Liver (tissue), 9 donors: ENCODE results near the gene SDC1. TPM values are rescaled to one million over a fixed set of nuclear protein-coding genes. Genes with fewer than 3 reads are reported as not detected.

Experiments used
- DNase-seq: peaks from one replicate; pipeline ENCODE4 v3.0.0-alpha.2; 2017; ENCODE audit warnings: low spot score
- H3K27ac ChIP-seq, 2 donors: one replicate each; pipeline ENCODE4 v1.7.0; 2013; ENCODE audit warnings: inconsistent platforms in 2 of 2, low read length in 2 of 2, control low read depth in 1 of 2, low read depth in 1 of 2, mild to moderate bottlenecking in 1 of 2
- H3K27me3 ChIP-seq, 4 donors: one replicate each; pipeline versions ENCODE4 v1.6.1 to v1.7.0; 2013; ENCODE audit warnings: low read length in 3 of 4, inconsistent platforms in 1 of 4, mild to moderate bottlenecking in 1 of 4, moderate library complexity in 1 of 4; ENCODE audit not compliant: control insufficient read depth in 4 of 4, insufficient read depth in 4 of 4
- H3K36me3 ChIP-seq, 4 donors: one replicate each; pipeline versions ENCODE4 v1.6.1 to v1.7.0; 2013; ENCODE audit warnings: low read length in 3 of 4, mild to moderate bottlenecking in 3 of 4, low read depth in 1 of 4, moderate library complexity in 1 of 4; ENCODE audit not compliant: control insufficient read depth in 4 of 4, insufficient read depth in 3 of 4
- H3K4me1 ChIP-seq, 4 donors: one replicate each; pipeline versions ENCODE4 v1.6.1 to v1.7.0; 2013; ENCODE audit warnings: low read length in 3 of 4, mild to moderate bottlenecking in 3 of 4, moderate library complexity in 1 of 4; ENCODE audit not compliant: control insufficient read depth in 4 of 4, insufficient read depth in 4 of 4
- H3K4me3 ChIP-seq, 3 donors: one replicate each; pipeline versions ENCODE4 v1.6.1 to v1.7.0; 2013; ENCODE audit warnings: low read length in 3 of 3, control low read depth in 1 of 3, low read depth in 1 of 3, mild to moderate bottlenecking in 1 of 3
- H3K9ac ChIP-seq, 2 donors: one replicate each; pipeline ENCODE4 v1.7.0; 2013; ENCODE audit warnings: low read length in 2 of 2, mild to moderate bottlenecking in 2 of 2, moderate library complexity in 2 of 2, control low read depth in 1 of 2, low read depth in 1 of 2
- H3K9me3 ChIP-seq, 4 donors: one replicate each; pipeline versions ENCODE4 v1.6.1 to v1.7.0; 2013; ENCODE audit warnings: low read length in 3 of 4; ENCODE audit not compliant: control insufficient read depth in 4 of 4
- EGR1 ChIP-seq, 2 donors: IDR thresholded peaks; 2 replicates each; pipeline ENCODE4 v1.6.1; 2016 to 2018; ENCODE audit warnings: antibody characterized with exemption in 2 of 2, low read depth in 2 of 2
- FOXA1 ChIP-seq: IDR thresholded peaks from 2 replicates; pipeline ENCODE4 v1.6.1; 2016; ENCODE audit warnings: antibody characterized with exemption
- FOXA2 ChIP-seq: IDR thresholded peaks from 2 replicates; pipeline ENCODE4 v1.6.1; 2016; ENCODE audit warnings: antibody characterized with exemption
- GABPA ChIP-seq, 2 donors: IDR thresholded peaks in 1 of 2; conservative IDR thresholded peaks in 1 of 2; 2 replicates each; pipeline ENCODE4 v1.6.1; 2016; ENCODE audit warnings: antibody characterized with exemption in 2 of 2, mild to moderate bottlenecking in 1 of 2, moderate library complexity in 1 of 2
- HNF4A ChIP-seq, 2 donors: conservative IDR thresholded peaks; 2 replicates each; pipeline ENCODE4 v1.6.1; 2016; ENCODE audit warnings: antibody characterized with exemption in 2 of 2, mild to moderate bottlenecking in 2 of 2
- HNF4G ChIP-seq: IDR thresholded peaks from 2 replicates; pipeline ENCODE4 v1.6.1; 2016; ENCODE audit warnings: antibody characterized with exemption
- JUND ChIP-seq, 2 donors: IDR thresholded peaks; 2 replicates each; pipeline ENCODE4 v1.6.1; 2016; ENCODE audit warnings: antibody characterized with exemption in 2 of 2
- NR2F2 ChIP-seq: IDR thresholded peaks from 2 replicates; pipeline ENCODE4 v1.6.1; 2016; ENCODE audit warnings: antibody characterized with exemption
- RAD21 ChIP-seq, 2 donors: IDR thresholded peaks; 2 replicates each; pipeline ENCODE4 v1.6.1; 2016; ENCODE audit warnings: antibody characterized with exemption in 2 of 2, mild to moderate bottlenecking in 2 of 2
- RXRA ChIP-seq, 2 donors: IDR thresholded peaks; 2 replicates each; pipeline ENCODE4 v1.6.1; 2017 to 2018; ENCODE audit warnings: antibody characterized with exemption in 2 of 2, mild to moderate bottlenecking in 1 of 2
- SP1 ChIP-seq: IDR thresholded peaks from 2 replicates; pipeline ENCODE4 v1.6.1; 2018; ENCODE audit warnings: antibody characterized with exemption, mild to moderate bottlenecking
- TAF1 ChIP-seq: conservative IDR thresholded peaks from 2 replicates; pipeline ENCODE4 v1.6.1; 2016; ENCODE audit warnings: antibody characterized with exemption, mild to moderate bottlenecking
- YY1 ChIP-seq: IDR thresholded peaks from 2 replicates; pipeline ENCODE4 v1.6.1; 2016; ENCODE audit warnings: antibody characterized with exemption, mild to moderate bottlenecking
- WGBS: extraction: QIAGEN DNeasy Blood & Tissue Kit; methylation state at CpG from one replicate; pipeline ENCODE4 v1.1.7; 2013; 5-methylcytosine and 5-hydroxymethylcytosine counted together
- polyA plus RNA-seq, 2 donors: library from polyadenylated mRNA; stranded (reverse) in 1 of 2; unstranded in 1 of 2; fragments of 200-250 nt in 1 of 2; fragments of >200 nt in 1 of 2; fragmentation: Nextera tagmentation in 1 of 2; extraction: Ambion mirVana in 1 of 2; gene quantifications; one replicate each; pipeline versions ENCODE4 v1.2.1 to v1.2.3, GENCODE V29; 2013 to 2015
- total RNA-seq, 2 donors: library from RNA; depleted of rRNA; stranded (reverse); fragments of >200 nt; gene quantifications; one replicate each; pipeline ENCODE4 v1.2.3, GENCODE V29; 2014
- TF ChIP-seq, protein P1 (sequence below): IDR thresholded peaks from 2 replicates; pipeline ENCODE4 v1.6.1; 2016; ENCODE audit warnings: antibody characterized with exemption, mild to moderate bottlenecking
- TF ChIP-seq, protein P2 (sequence below): IDR thresholded peaks from 2 replicates; pipeline ENCODE4 v1.6.1; 2016; ENCODE audit warnings: antibody characterized with exemption
- TF ChIP-seq, protein P3 (sequence below): IDR thresholded peaks from 2 replicates; pipeline ENCODE4 v1.6.1; 2016; ENCODE audit warnings: antibody characterized with exemption
- TF ChIP-seq, protein P4 (sequence below): IDR thresholded peaks from 2 replicates; pipeline ENCODE4 v1.6.1; 2016; ENCODE audit warnings: antibody characterized with exemption
- TF ChIP-seq, protein P5 (sequence below): fragments of 150-350 bp; IDR thresholded peaks from 2 replicates; pipeline ENCODE4 v1.5.1; 2017; ENCODE audit warnings: improper control_type of control experiment, low read depth, low read length; ENCODE audit not compliant: missing input control
- donor health status: healthy.
- donor health status: healthy.
- donor health status: healthy.
- donor health status: healthy.
- donor health status: healthy.

The SDC1 gene
- total and polyA plus RNA-seq, 4 donors, result 99.6 to 363 (median 196) TPM

DNA sequence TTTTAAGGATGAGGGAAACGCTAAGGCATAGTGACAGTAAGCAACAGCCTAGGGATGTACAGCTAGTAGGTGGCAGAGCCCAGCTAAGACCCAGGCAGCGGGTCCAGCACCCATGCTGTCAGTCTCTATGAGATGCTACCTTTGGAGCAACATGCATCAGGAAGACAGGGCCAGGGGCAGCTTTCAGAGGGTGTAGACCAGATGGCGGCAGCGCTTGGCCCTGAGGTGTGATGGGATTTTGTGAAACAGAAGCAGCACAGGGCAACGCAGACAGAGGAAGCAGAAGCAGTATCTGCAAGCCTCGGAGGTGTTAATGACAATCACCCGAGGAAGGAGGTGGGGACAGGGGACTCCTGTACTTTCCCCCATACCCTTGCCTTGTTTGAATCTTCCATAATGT lies 43.2 kb downstream of the SDC1 start:
- Histone ChIP-seq H3K4me3 (no peak overlapping the region), H3K9me3 (no peaks in the 10 kb centered on the region), H3K27me3 (no peaks in the 10 kb centered on the region), H3K27ac (peak overlapping the region in 1 of 2 donors; percentile 69), H3K9ac (no peak overlapping the region), H3K36me3 (no peaks in the 10 kb centered on the region), H3K4me1 (peaks cover 43 to 87% (median 72%) of the 10 kb centered on the region in 4 donors)
- no peak for DNase-seq
- 94% methylated on average over 7 of the region's 7 CpGs for WGBS
- TF ChIP-seq FOXA2, result no peak
- no peak for TF ChIP-seq GABPA (IDR thresholded peaks at IDR 0.05 in 1 of 2, conservative IDR thresholded peaks at IDR 0.05 in 1 of 2)
- TF ChIP-seq JUND (IDR thresholded peaks at IDR 0.05), result no peak
- TF ChIP-seq RAD21 (IDR thresholded peaks at IDR 0.05), result no peak
- TF ChIP-seq NR2F2, result no peak
- no peak for TF ChIP-seq YY1
- TF ChIP-seq FOXA1, result no peak
- TF ChIP-seq TAF1, result no peak
- TF ChIP-seq, protein P1, sequence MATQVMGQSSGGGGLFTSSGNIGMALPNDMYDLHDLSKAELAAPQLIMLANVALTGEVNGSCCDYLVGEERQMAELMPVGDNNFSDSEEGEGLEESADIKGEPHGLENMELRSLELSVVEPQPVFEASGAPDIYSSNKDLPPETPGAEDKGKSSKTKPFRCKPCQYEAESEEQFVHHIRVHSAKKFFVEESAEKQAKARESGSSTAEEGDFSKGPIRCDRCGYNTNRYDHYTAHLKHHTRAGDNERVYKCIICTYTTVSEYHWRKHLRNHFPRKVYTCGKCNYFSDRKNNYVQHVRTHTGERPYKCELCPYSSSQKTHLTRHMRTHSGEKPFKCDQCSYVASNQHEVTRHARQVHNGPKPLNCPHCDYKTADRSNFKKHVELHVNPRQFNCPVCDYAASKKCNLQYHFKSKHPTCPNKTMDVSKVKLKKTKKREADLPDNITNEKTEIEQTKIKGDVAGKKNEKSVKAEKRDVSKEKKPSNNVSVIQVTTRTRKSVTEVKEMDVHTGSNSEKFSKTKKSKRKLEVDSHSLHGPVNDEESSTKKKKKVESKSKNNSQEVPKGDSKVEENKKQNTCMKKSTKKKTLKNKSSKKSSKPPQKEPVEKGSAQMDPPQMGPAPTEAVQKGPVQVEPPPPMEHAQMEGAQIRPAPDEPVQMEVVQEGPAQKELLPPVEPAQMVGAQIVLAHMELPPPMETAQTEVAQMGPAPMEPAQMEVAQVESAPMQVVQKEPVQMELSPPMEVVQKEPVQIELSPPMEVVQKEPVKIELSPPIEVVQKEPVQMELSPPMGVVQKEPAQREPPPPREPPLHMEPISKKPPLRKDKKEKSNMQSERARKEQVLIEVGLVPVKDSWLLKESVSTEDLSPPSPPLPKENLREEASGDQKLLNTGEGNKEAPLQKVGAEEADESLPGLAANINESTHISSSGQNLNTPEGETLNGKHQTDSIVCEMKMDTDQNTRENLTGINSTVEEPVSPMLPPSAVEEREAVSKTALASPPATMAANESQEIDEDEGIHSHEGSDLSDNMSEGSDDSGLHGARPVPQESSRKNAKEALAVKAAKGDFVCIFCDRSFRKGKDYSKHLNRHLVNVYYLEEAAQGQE, result no peak
- TF ChIP-seq, protein P2, sequence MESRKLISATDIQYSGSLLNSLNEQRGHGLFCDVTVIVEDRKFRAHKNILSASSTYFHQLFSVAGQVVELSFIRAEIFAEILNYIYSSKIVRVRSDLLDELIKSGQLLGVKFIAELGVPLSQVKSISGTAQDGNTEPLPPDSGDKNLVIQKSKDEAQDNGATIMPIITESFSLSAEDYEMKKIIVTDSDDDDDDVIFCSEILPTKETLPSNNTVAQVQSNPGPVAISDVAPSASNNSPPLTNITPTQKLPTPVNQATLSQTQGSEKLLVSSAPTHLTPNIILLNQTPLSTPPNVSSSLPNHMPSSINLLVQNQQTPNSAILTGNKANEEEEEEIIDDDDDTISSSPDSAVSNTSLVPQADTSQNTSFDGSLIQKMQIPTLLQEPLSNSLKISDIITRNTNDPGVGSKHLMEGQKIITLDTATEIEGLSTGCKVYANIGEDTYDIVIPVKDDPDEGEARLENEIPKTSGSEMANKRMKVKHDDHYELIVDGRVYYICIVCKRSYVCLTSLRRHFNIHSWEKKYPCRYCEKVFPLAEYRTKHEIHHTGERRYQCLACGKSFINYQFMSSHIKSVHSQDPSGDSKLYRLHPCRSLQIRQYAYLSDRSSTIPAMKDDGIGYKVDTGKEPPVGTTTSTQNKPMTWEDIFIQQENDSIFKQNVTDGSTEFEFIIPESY, result no peak
- TF ChIP-seq, protein P3, sequence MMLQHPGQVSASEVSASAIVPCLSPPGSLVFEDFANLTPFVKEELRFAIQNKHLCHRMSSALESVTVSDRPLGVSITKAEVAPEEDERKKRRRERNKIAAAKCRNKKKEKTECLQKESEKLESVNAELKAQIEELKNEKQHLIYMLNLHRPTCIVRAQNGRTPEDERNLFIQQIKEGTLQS, result no peak

DNA sequence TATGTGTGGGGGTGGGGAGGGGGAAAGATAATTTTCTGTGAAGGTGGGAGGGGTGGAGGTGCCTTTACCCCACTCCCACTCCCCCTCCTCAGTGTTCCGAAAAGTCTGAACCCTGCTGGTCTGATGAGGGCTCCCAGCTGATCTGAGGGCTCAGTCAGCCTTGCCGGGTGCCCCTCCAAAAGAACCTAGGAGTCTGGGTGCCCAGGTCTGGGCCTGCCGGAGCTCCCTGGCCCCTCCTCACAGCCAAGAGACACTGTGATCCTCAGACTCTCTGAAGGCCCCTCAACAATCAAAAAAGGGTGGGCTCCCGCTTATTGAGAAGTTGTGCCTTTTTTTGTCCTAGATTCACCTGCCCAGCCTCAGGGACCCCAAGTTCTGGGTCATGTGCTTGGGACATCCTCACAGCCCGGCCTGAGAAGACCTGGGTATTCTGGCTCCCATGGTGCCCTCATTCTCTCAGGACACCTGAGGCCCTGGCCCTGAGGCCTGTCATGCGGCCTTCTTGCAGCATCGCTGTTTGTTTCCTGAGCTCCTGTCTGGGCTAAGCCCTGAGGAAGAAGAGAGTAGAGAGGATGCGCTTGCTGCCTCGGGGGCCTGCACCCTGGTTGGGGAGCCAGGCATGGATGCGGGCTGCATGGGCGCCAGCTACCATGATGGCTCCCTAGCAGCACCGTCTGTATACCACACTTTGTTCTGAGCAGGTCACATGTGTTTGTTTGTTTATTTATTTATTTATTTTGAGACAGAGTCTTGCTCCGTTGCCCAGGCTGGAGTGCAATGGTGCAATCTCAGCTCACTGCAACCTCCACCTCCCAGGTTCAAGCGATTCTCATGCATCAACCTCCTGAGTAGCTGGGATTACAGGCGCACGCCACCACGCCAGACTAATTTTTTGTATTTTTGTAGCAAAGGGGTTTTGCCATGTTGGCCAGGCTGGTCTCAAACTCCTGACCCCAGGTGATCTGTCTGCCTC lies 44.0 kb downstream of the SDC1 start:
- DNase-seq, result no peak
- Histone ChIP-seq H3K9me3 (no peaks in the 10 kb centered on the region), H3K36me3 (no peaks in the 10 kb centered on the region), H3K27ac (peak overlapping the region; percentile 84 to 93), H3K9ac (peak overlapping the region in 1 of 2 donors; percentile 4), H3K27me3 (no peaks in the 10 kb centered on the region), H3K4me3 (no peak overlapping the region), H3K4me1 (peaks cover 43 to 83% (median 67%) of the 10 kb centered on the region in 4 donors)
- TF ChIP-seq, protein P1, result no peak
- TF ChIP-seq SP1, result no peak
- no peak for TF ChIP-seq HNF4G
- TF ChIP-seq YY1, result no peak
- TF ChIP-seq RXRA (IDR thresholded peaks at IDR 0.05), result no peak
- TF ChIP-seq TAF1, result no peak
- no peak for TF ChIP-seq HNF4A (conservative IDR thresholded peaks at IDR 0.05)
- TF ChIP-seq, protein P4, sequence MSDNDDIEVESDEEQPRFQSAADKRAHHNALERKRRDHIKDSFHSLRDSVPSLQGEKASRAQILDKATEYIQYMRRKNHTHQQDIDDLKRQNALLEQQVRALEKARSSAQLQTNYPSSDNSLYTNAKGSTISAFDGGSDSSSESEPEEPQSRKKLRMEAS, result no peak
- TF ChIP-seq GABPA (IDR thresholded peaks at IDR 0.05 in 1 of 2, conservative IDR thresholded peaks at IDR 0.05 in 1 of 2), result no peak
- TF ChIP-seq FOXA1, result no peak
- TF ChIP-seq EGR1 (IDR thresholded peaks at IDR 0.05; ENCODE audit: low read depth in 2 of 2), result no peak
- TF ChIP-seq JUND (IDR thresholded peaks at IDR 0.05), result no peak
- TF ChIP-seq RAD21 (IDR thresholded peaks at IDR 0.05), result no peak
- TF ChIP-seq, protein P5, sequence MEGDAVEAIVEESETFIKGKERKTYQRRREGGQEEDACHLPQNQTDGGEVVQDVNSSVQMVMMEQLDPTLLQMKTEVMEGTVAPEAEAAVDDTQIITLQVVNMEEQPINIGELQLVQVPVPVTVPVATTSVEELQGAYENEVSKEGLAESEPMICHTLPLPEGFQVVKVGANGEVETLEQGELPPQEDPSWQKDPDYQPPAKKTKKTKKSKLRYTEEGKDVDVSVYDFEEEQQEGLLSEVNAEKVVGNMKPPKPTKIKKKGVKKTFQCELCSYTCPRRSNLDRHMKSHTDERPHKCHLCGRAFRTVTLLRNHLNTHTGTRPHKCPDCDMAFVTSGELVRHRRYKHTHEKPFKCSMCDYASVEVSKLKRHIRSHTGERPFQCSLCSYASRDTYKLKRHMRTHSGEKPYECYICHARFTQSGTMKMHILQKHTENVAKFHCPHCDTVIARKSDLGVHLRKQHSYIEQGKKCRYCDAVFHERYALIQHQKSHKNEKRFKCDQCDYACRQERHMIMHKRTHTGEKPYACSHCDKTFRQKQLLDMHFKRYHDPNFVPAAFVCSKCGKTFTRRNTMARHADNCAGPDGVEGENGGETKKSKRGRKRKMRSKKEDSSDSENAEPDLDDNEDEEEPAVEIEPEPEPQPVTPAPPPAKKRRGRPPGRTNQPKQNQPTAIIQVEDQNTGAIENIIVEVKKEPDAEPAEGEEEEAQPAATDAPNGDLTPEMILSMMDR, result no peak
- TF ChIP-seq FOXA2, result no peak
- no peak for TF ChIP-seq NR2F2
- TF ChIP-seq, protein P3, result no peak
- 90% methylated on average over 17 of the region's 17 CpGs for WGBS
